ENCODE data around the gene ADRA1B.

- TF ChIP-seq POLR2A (IDR thresholded peaks at IDR 0.05; ENCODE audit: low read depth, low read length): no peak
- TF ChIP-seq CTCF (IDR thresholded peaks at IDR 0.05; ENCODE audit: extremely low read depth in 1 of 2, insufficient read depth in 1 of 2, low read depth in 1 of 2, low read length in 2 of 2): no peak
- TF ChIP-seq POLR2AphosphoS5 (IDR thresholded peaks at IDR 0.05; ENCODE audit: insufficient read depth, low read depth, low read length): no peak
- no peak for TF ChIP-seq EZH2 (IDR thresholded peaks at IDR 0.05; ENCODE audit: borderline replicate concordance, low read depth, low read length, severe bottlenecking)
- no peak for TF ChIP-seq FOS (IDR thresholded peaks at IDR 0.05; ENCODE audit: borderline replicate concordance, insufficient read depth, low read length)
- TF ChIP-seq MAX (IDR thresholded peaks at IDR 0.05; ENCODE audit: insufficient read depth, insufficient read length): no peak
- TF ChIP-seq JUN (IDR thresholded peaks at IDR 0.05; ENCODE audit: borderline replicate concordance, insufficient read depth, insufficient read length, low read depth): no peak
- TF ChIP-seq GATA2 (IDR thresholded peaks at IDR 0.05; ENCODE audit: insufficient read depth, insufficient read length, low read depth, low read length): no peak
- TF ChIP-seq MYC (IDR thresholded peaks at IDR 0.05; ENCODE audit: low read depth, low read length): no peak
These were observed 19.7 kb downstream of the ADRA1B start for GRCh38 chr5:159935946-159936345.
